H1 (cell line): ENCODE results near the gene ZNF219. TPM values are rescaled to one million over a fixed set of nuclear protein-coding genes. Genes with fewer than 3 reads are reported as not detected.
A peak's percentile ranks its signal among the peaks of the same experiment; 100 is the strongest.

Experiments
- CEBPB ChIP-seq: IDR thresholded peaks from 2 replicates; pipeline ENCODE4 v1.6.1; 2012; ENCODE audit warnings: low read depth, low read length
- EGR1 ChIP-seq: IDR thresholded peaks from 2 replicates; pipeline ENCODE4 v1.6.1; 2011; ENCODE audit warnings: low read depth, low read length, borderline replicate concordance
- SRF ChIP-seq: IDR thresholded peaks from 2 replicates; pipeline ENCODE4 v1.6.1; 2011; ENCODE audit warnings: mild to moderate bottlenecking, low read depth, low read length, moderate library complexity
- polyA plus RNA-seq, 7 experiments: library from polyadenylated mRNA; depleted of rRNA in 3 of 7; stranded (reverse) in 5 of 7; unstranded in 2 of 7; fragments of >200 nt in 5 of 7; fragments of 200-250 nt in 2 of 7; gene quantifications; 1 replicate in 5 of 7; 2 replicates in 1 of 7; 4 replicates in 1 of 7; pipeline versions ENCODE4 v1.2.1 to v1.2.3, GENCODE V29; 2011 to 2013; ENCODE audit warnings: missing spikeins in 2 of 7, mixed read lengths in 2 of 7
- total RNA-seq: library from RNA; stranded (reverse); fragmentation: NEBNext Ultra II Directional; extraction: Animal tissue kit (Norgen Biotek cat#: 25700); gene quantifications from 2 replicates; pipeline ENCODE4 v1.2.1, GENCODE V29; 2021

The ZNF219 gene
- total and polyA plus RNA-seq, 2 of the 8 experiments (the other 6 are each of a cell fraction or from before 2014, with no cell fraction given): 113 to 160 TPM

GRCh38 chr14:21103710-21104447 lies 5.4 kb upstream of the ZNF219 start (continued):
- no peak for TF ChIP-seq SRF
- peak; percentile 66; the same call in 1 of the 2 replicates for TF ChIP-seq EGR1
- no peak for TF ChIP-seq CEBPB
